ENCODE data around the gene CCT8.

DNA sequence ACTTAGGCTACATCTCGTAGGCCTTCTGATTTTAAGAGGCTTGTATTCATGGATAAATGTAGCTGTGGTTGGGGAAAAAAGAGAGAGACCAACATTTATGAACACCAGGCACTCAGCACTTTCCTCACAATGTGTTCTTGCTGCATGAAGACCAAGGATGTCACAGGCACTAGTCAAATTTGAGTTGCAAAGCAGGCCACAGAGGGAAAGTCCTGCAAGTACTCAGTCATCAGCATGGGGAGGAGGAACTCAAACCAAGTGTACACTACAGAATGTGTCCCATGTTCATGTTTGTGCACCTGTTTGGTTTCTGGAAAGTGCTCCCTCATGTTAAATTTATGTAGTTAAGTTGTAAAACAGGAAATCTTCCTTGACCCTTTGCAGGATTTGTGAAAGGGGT lies 48.3 kb upstream of the CCT8 start:
- no peak for TF ChIP-seq EZH2 (IDR thresholded peaks at IDR 0.05; ENCODE audit: insufficient read depth, poor library complexity, severe bottlenecking)
- no peak for TF ChIP-seq EZH2phosphoT487 (IDR thresholded peaks at IDR 0.05; ENCODE audit: insufficient read depth, low read depth)
